NCI-H345 treated with DMSO at 0.1 percent for 48 hours (cell line): ENCODE measurements around the gene XIAP.

Experiments
- DNase-seq: peaks from one replicate; lab custom pipeline; 2025; ENCODE audit not compliant: unreplicated experiment; lab: John Stamatoyannopoulos, UW

XIAP gene

DNA sequence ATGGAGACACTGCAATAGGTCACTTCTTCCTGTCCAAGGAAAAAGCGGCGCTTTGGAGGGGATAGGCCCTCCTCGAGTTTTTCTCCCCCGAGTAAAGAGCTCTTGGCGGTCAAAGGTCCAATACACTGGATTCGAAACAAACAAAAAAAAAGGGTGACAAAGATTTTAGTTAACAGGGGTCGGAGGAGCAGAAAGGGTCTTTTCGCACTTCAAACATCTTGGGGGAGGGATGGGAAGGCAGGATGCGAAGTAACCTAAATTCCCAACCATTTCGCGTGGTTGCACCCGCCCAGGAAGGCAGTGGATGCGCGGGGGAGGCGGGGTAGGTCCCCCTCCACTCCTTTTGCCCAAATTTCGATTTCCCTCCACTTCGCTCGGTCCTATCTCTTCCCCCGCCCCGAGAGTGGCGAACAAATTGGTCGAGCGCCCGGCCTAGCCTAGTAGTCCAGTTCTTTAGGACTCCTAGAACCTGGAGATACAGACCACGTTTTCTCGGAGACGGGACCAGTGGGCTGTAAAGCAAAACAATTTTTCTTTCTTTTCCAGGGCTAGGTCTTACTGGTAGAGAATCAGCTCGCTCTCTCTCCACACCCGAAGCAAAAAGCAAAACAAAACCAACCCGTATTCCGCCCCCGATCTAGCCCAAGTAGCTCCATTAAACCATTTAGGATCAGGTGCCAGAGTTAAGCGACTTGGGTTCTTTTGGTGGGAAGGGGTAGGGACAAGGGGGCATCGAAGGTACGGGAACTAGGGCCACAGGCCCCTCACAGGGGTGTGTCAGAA, 99.6 kb downstream of the XIAP start:
- no peak for DNase-seq

DNA sequence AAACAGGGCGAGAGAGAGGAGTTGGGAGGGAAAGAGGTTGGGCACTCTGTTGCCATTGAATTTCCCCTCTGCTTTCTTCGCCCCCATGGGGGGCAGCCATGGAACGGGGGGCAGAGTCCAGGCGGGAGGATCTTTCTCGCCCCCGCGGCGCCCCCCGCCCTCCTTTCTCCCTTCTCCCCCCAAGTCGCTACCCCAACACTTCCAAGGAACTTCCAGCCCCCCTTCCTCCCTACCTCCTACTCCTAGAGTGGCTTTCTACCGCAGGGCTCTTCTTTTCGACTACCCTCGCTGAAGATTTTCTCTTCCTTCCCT, 101.1 kb downstream of the XIAP start:
- DNase-seq: no peak

DNA sequence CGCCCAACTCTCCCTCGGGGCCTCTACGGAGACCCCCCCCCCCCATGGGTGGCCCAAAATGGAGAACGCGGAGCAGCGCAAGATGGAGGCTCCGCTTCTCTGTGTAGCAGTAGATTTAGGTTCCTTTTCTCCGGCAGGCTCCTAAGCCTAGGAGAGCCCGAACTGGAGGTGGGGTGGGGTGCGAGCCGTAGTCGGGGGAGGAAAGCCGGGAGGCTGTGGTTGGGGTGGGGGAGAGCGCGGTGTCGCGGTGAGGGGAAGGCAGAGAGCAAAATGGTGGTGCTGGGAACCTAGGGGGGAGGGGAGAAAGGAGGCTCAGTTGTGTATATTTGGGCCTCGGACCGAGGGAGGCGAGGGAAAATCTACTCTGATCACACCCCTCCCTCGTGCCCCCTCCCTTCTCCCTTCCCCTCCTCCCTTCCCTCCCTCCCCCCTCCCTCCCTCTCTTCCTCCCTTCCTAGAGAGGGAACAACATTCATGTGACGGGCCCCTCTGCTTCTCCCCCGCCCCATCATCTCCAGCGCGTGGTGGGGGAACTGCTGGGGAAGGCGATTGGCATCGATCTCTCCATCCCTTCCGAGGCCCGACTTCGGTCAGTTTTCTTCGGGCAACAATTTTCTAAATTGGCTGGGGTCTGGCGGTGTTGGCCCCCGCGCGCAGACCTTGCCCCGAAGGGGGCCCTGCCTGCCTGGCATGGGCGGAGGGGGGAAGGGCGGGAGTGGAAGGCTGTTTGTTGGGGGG, 101.6 kb downstream of the XIAP start, which contains the start of gene STAG2:
STAG2 (plus strand) TSS at position 439 of the 738 bp plus-strand sequence. CDS start 60,922 bp downstream, outside the sequence.
- peak; percentile 51 for DNase-seq

DNA sequence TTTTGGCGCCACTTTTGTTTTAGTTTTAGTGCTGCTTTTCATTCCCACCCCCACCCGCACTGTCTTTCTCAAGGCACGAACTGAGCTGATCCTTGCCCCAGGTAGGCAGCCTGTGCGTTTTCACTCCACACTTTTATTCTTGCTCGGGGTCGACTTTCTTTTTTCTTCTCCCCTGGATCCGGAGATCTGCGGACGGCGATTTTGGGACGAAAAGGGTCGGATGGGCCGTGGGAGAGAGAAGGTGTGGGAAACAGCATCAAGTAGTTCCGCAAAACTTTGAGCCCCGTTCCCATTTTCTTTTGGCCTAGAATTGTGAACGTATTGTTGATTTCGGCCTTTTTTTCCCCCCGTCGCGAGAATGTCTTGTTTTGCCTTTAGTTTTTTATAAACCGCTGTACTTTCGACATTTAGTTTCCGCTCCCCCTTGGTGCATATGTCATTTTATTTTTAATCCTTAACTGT, 102.2 kb downstream of the XIAP start:
- DNase-seq: no peak

DNA sequence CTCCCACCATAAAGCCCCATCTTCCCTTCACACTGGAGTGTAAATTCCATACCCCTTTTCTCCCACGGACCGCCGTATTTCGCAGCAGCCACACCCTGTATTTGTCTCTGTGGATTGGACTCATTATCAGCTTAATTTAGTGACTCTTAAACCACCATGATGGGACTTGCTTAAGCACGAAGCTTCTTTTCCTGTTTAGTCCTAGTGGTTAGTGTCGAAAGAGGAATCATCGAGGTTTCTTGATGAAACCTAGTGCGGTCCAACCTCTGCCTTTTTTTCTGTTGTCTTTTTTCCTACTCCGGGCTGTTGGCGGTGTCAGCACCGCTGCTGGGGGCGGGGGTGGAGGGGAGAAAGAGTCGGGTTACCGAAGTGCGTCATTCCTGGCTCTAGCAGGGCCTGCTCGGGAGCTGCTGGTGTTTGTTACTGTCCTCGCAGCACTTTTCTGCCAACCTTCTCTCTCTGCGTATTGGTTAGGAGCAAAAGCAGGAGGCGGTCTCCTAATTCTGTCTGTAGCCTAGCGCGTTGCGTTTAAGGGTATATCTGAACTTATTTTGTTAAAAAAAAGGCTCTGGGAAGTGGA, 103.0 kb downstream of the XIAP start:
- peak; percentile 79 for DNase-seq
